ENCODE measurements around the gene PUM2.

GRCh38 chr2:20368706-20369105, 18.1 kb upstream of the PUM2 start:
- no peak for TF ChIP-seq EZH2 (IDR thresholded peaks at IDR 0.05)
- TF ChIP-seq POLR2AphosphoS5 (IDR thresholded peaks at IDR 0.05; ENCODE audit: borderline replicate concordance, low read depth, low read length), result no peak
